HEK293T (cell line): ENCODE results near the gene SH3D19.

Source experiments
- ARNT ChIP-seq: fragments of 450-650 bp; IDR thresholded peaks from 2 replicates; pipeline ENCODE4 v1.6.1; 2017; ENCODE audit warnings: mild to moderate bottlenecking
- FOXM1 ChIP-seq: fragments of 450-650 bp; IDR thresholded peaks from 2 replicates; pipeline ENCODE4 v1.6.1; 2017; ENCODE audit warnings: mild to moderate bottlenecking, borderline replicate concordance

- TF ChIP-seq ARNT (no peak), FOXM1 (no peak)
These were observed 148.7 kb downstream of the SH3D19 start for GRCh38 chr4:151176685-151177084.
